CD14-positive monocyte (primary cell): ENCODE results near the gene HAUS5. TPM values are rescaled to one million over a fixed set of nuclear protein-coding genes. Genes with fewer than 3 reads are reported as not detected.

ENCODE experiments used
- DNase-seq, 3 donors: peaks; one replicate each; pipeline ENCODE4 v3.0.0-alpha.2; 2011 to 2022
- H2AFZ ChIP-seq: 2 replicates; pipeline ENCODE4 v1.6.0; 2012; ENCODE audit warnings: mild to moderate bottlenecking, low read depth, low read length, inconsistent platforms; ENCODE audit not compliant: insufficient read depth, poor library complexity, severe bottlenecking
- H3K27ac ChIP-seq, 2 donors: 1 replicate in 1 of 2; 2 replicates in 1 of 2; pipeline ENCODE4 v1.5.1; 2012 to 2013; ENCODE audit warnings: low read length in 2 of 2, control low read depth in 1 of 2, inconsistent platforms in 1 of 2, low read depth in 1 of 2, mild to moderate bottlenecking in 1 of 2
- H3K27me3 ChIP-seq, 2 donors: one replicate each; pipeline versions ENCODE4 v1.6.0 to v1.6.1; 2011 to 2013; ENCODE audit warnings: low read length in 2 of 2; ENCODE audit not compliant: control insufficient read depth in 2 of 2, insufficient read depth in 2 of 2
- H3K36me3 ChIP-seq, 2 donors: replicated peaks in 1 of 2; 1 replicate in 1 of 2; 2 replicates in 1 of 2; pipeline versions ENCODE4 v1.5.1 to v1.6.1; 2012 to 2013; ENCODE audit warnings: low read length in 2 of 2, control low read depth in 1 of 2, inconsistent platforms in 1 of 2, mild to moderate bottlenecking in 1 of 2; ENCODE audit not compliant: insufficient read depth in 2 of 2, control insufficient read depth in 1 of 2
- H3K4me1 ChIP-seq, 2 donors: 1 replicate in 1 of 2; 2 replicates in 1 of 2; pipeline versions ENCODE4 v1.5.1 to v1.6.1; 2012 to 2013; ENCODE audit warnings: low read length in 2 of 2, control low read depth in 1 of 2, inconsistent platforms in 1 of 2, mild to moderate bottlenecking in 1 of 2, moderate library complexity in 1 of 2; ENCODE audit not compliant: insufficient read depth in 2 of 2, control insufficient read depth in 1 of 2
- H3K4me2 ChIP-seq: replicated peaks from 2 replicates; pipeline ENCODE3; 2012; ENCODE audit warnings: low read length, moderate library complexity, mild to moderate bottlenecking; ENCODE audit not compliant: poor library complexity, severe bottlenecking; ENCODE audit errors: extremely low read depth
- H3K4me3 ChIP-seq, 3 experiments: fragments of 200-600 bp in 1 of 3; sonication (generic) in 1 of 3; replicated peaks in 1 of 3; 1 replicate in 2 of 3; 2 replicates in 1 of 3; pipeline ENCODE4 v1.5.1; 2011 to 2013; ENCODE audit warnings: low read length in 3 of 3, mild to moderate bottlenecking in 3 of 3, control low read depth in 2 of 3, low read depth in 2 of 3, inconsistent platforms in 1 of 3, moderate library complexity in 1 of 3
- H3K79me2 ChIP-seq: 2 replicates; pipeline ENCODE4 v1.6.0; 2012; ENCODE audit warnings: mild to moderate bottlenecking, control low read depth, inconsistent platforms, low read length, moderate library complexity; ENCODE audit not compliant: insufficient read depth
- H3K9ac ChIP-seq: 2 replicates; pipeline ENCODE4 v1.6.0; 2017; ENCODE audit warnings: low read length, mild to moderate bottlenecking; ENCODE audit not compliant: insufficient read depth, poor library complexity, severe bottlenecking
- H3K9me3 ChIP-seq, 2 donors: replicated peaks in 1 of 2; 1 replicate in 1 of 2; 2 replicates in 1 of 2; pipeline versions ENCODE4 v1.5.1 to v1.6.1; 2012 to 2013; ENCODE audit warnings: low read length in 2 of 2, control low read depth in 1 of 2; ENCODE audit not compliant: control insufficient read depth in 1 of 2, insufficient read depth in 1 of 2
- H4K20me1 ChIP-seq: 2 replicates; pipeline ENCODE4 v1.6.0; 2012; ENCODE audit warnings: mild to moderate bottlenecking, low read length, control low read depth, moderate library complexity; ENCODE audit not compliant: insufficient read depth
- H3K27ac Mint-ChIP-seq, 7 donors: one replicate each; pipeline ENCODE4 v1.8.0; 2020; ENCODE audit warnings: mild to moderate bottlenecking in 7 of 7, mixed read lengths in 7 of 7, moderate library complexity in 6 of 7, inconsistent platforms in 2 of 7
- H3K27me3 Mint-ChIP-seq, 3 donors: one replicate each; pipeline ENCODE4 v1.8.0; 2021 to 2022; ENCODE audit warnings: low read depth in 3 of 3, mild to moderate bottlenecking in 3 of 3, mixed read lengths in 3 of 3, moderate library complexity in 3 of 3, inconsistent platforms in 1 of 3
- H3K36me3 Mint-ChIP-seq, 2 donors: one replicate each; pipeline ENCODE4 v1.8.0; 2020; ENCODE audit warnings: mixed read lengths in 2 of 2, inconsistent platforms in 1 of 2, mild to moderate bottlenecking in 1 of 2
- H3K4me1 Mint-ChIP-seq: one replicate; pipeline ENCODE4 v1.8.0; 2020; ENCODE audit warnings: mild to moderate bottlenecking, mixed read lengths
- H3K4me3 Mint-ChIP-seq, 2 donors: one replicate each; pipeline ENCODE4 v1.8.0; 2020; ENCODE audit warnings: mild to moderate bottlenecking in 2 of 2, mixed read lengths in 2 of 2, moderate library complexity in 1 of 2
- H3K9me3 Mint-ChIP-seq, 7 donors: one replicate each; pipeline ENCODE4 v1.8.0; 2020 to 2022; ENCODE audit warnings: mixed read lengths in 7 of 7, mild to moderate bottlenecking in 6 of 7, moderate library complexity in 6 of 7, inconsistent platforms in 2 of 7
- WGBS: methylation state at CpG from one replicate; pipeline ENCODE4 v1.1.5; 2013; ENCODE audit warnings: missing lambda C conversion rate; ENCODE audit not compliant: insufficient coverage; 5-methylcytosine and 5-hydroxymethylcytosine counted together
- intact Hi-C, 2 donors: fragments of 100-400 bp; cut with micrococcal nuclease; formaldehyde crosslinking; loops; one replicate each; pipeline versions ENCODE4 v1.15.0 to v1.15.1; 2023
- polyA plus RNA-seq, 3 donors: library from polyadenylated mRNA; depleted of rRNA in 1 of 3; unstranded in 2 of 3; stranded (reverse) in 1 of 3; fragments of 300-500 nt in 2 of 3; fragments of >200 nt in 1 of 3; fragmentation: Illumina TruSeq in 2 of 3; gene quantifications; 1 replicate in 2 of 3; 2 replicates in 1 of 3; pipeline ENCODE4 v1.2.3, GENCODE V29; 2012 to 2021
- TF ChIP-seq, protein P1 (sequence below): fragments of 200-600 bp; IDR thresholded peaks from one replicate; pipeline ENCODE4 v1.8.0; 2022; ENCODE audit warnings: antibody characterized with exemption, mild to moderate bottlenecking

HAUS5 gene
- polyA plus RNA-seq, 3 donors, result 0.94 to 6.3 (median 0.99) TPM

GRCh38 chr19:35609851-35610353 is 2.6 kb upstream of the HAUS5 start:
- Histone ChIP-seq H3K4me2 (peak overlapping the region; percentile 17), H3K27me3 (no peaks in the 10 kb centered on the region), H3K79me2 (peaks cover 9% of the 10 kb centered on the region), H3K36me3 (no peaks in the 10 kb centered on the region), H3K4me1 (peaks cover 33 to 35% of the 10 kb centered on the region in 2 donors), H2AFZ (peak overlapping the region; percentile 69), H3K9me3 (peaks cover 27 to 31% of the 10 kb centered on the region in 2 donors), H4K20me1 (no peaks in the 10 kb centered on the region), H3K4me3 (peak overlapping the region in 1 of 3 experiments; percentile 31), H3K27ac (peak overlapping the region; percentile 72 to 82), H3K9ac (no peak overlapping the region)
- intact Hi-C loops, result loop anchor here in 1 of 2 donors (5.0 kb wide), 1 partner anchor 37 kb away; the partner anchor contains the start of gene COX6B1
- peaks cover 0 to 6% (median 2%) of the 10 kb centered on the region in 3 donors for H3K27me3 Mint-ChIP-seq
- H3K27ac Mint-ChIP-seq, result peak overlapping the region; percentile 84 to 93 (median 87)
- peaks cover 33% of the 10 kb centered on the region for H3K4me1 Mint-ChIP-seq
- H3K9me3 Mint-ChIP-seq, result peaks cover 14 to 38% (median 34%) of the 10 kb centered on the region in 7 donors
- DNase-seq, result peak; percentile 71 to 87 (median 73)
- peaks cover 2 to 5% of the 10 kb centered on the region in 2 donors for H3K36me3 Mint-ChIP-seq
- H3K4me3 Mint-ChIP-seq, result peak overlapping the region; percentile 34 to 48
- 25% methylated on average over 5 of the region's 6 CpGs for WGBS
- TF ChIP-seq, protein P1, sequence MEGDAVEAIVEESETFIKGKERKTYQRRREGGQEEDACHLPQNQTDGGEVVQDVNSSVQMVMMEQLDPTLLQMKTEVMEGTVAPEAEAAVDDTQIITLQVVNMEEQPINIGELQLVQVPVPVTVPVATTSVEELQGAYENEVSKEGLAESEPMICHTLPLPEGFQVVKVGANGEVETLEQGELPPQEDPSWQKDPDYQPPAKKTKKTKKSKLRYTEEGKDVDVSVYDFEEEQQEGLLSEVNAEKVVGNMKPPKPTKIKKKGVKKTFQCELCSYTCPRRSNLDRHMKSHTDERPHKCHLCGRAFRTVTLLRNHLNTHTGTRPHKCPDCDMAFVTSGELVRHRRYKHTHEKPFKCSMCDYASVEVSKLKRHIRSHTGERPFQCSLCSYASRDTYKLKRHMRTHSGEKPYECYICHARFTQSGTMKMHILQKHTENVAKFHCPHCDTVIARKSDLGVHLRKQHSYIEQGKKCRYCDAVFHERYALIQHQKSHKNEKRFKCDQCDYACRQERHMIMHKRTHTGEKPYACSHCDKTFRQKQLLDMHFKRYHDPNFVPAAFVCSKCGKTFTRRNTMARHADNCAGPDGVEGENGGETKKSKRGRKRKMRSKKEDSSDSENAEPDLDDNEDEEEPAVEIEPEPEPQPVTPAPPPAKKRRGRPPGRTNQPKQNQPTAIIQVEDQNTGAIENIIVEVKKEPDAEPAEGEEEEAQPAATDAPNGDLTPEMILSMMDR, result no peak

- TF ChIP-seq, protein P1, result no peak
- Histone ChIP-seq H3K4me3 (peak overlapping the region in 2 of 3 experiments; percentile 83 to 96), H3K36me3 (peaks cover 2 to 6% of the 10 kb centered on the region in 2 donors), H3K9ac (peak overlapping the region; percentile 47), H3K9me3 (peaks cover 16 to 17% of the 10 kb centered on the region in 2 donors), H3K4me1 (peaks cover 30 to 35% of the 10 kb centered on the region in 2 donors), H3K27me3 (no peaks in the 10 kb centered on the region), H4K20me1 (no peaks in the 10 kb centered on the region), H2AFZ (peak overlapping the region; percentile 100), H3K79me2 (peaks cover 9% of the 10 kb centered on the region), H3K27ac (no peak overlapping the region), H3K4me2 (peak overlapping the region; percentile 100)
- Mint-ChIP-seq H3K9me3 (peaks cover 12 to 23% (median 21%) of the 10 kb centered on the region in 7 donors), H3K4me3 (peak overlapping the region; percentile 76), H3K36me3 (peaks cover 12 to 13% of the 10 kb centered on the region in 2 donors), H3K4me1 (peaks cover 30% of the 10 kb centered on the region), H3K27ac (peak overlapping the region in 6 of 7 donors; percentile 46 to 87 (median 76)), H3K27me3 (peaks cover 0 to 6% (median 2%) of the 10 kb centered on the region in 3 donors)
- no peak for DNase-seq
- 42% methylated on average over 8 of the region's 9 CpGs for WGBS
- intact Hi-C loops, result loop anchor here in 1 of 2 donors (2.0 to 5.0 kb wide), 2 partner anchors 17 to 35 kb away; partner anchors contain the start of genes COX6B1 and RBM42
Measured at GRCh38 chr19:35612224-35612558, 344 bp upstream of the HAUS5 start.
